Esophagus squamous epithelium (tissue), 5 donors: Measurements from ENCODE around the gene L3MBTL3. TPM values are rescaled to one million over a fixed set of nuclear protein-coding genes. Genes with fewer than 3 reads are reported as not detected.

Experiments
- DNase-seq: peaks from one replicate; lab custom pipeline; 2025; lab: John Stamatoyannopoulos, UW
- H3K27ac ChIP-seq, 4 donors: fragments of 200-600 bp; sonication (generic); one replicate each; pipeline ENCODE4 v1.5.1; 2016 to 2019; ENCODE audit warnings: mild to moderate bottlenecking in 1 of 4
- H3K27me3 ChIP-seq, 4 donors: fragments of 200-600 bp; sonication (generic); 1 replicate in 3 of 4; 2 replicates in 1 of 4; pipeline versions ENCODE4 v1.5.1 to v1.6.0; 2017 to 2021; ENCODE audit warnings: antibody characterized with exemption in 1 of 4
- H3K36me3 ChIP-seq, 3 donors: fragments of 200-600 bp; sonication (generic); one replicate each; pipeline ENCODE4 v1.5.1; 2016 to 2019
- H3K4me1 ChIP-seq, 3 donors: fragments of 200-600 bp; sonication (generic); one replicate each; pipeline ENCODE4 v1.5.1; 2017 to 2019
- H3K4me3 ChIP-seq, 4 donors: fragments of 200-600 bp; sonication (generic); 1 replicate in 3 of 4; 2 replicates in 1 of 4; pipeline ENCODE4 v1.5.1; 2016 to 2019; ENCODE audit warnings: mild to moderate bottlenecking in 2 of 4, moderate library complexity in 1 of 4
- H3K9me3 ChIP-seq, 3 donors: fragments of 200-600 bp; sonication (generic); one replicate each; pipeline ENCODE4 v1.5.1; 2016 to 2019
- POLR2A ChIP-seq, 4 donors: fragments of 450-650 bp; IDR thresholded peaks; one replicate each; pipeline ENCODE4 v1.6.1; 2017; ENCODE audit warnings: antibody characterized with exemption in 4 of 4, mild to moderate bottlenecking in 4 of 4, moderate library complexity in 3 of 4
- WGBS, 2 donors: methylation state at CpG; one replicate each; pipeline ENCODE4 v1.1.5; 2018; 5-methylcytosine and 5-hydroxymethylcytosine counted together
- intact Hi-C: fragments of 100-400 bp; cut with DNase I; formaldehyde crosslinking; loops from one replicate; pipeline ENCODE4 v1.15.0; 2022
- total RNA-seq, 4 donors: library from RNA; depleted of rRNA; stranded (reverse); fragments of >200 nt; gene quantifications; one replicate each; pipeline ENCODE4 v1.1.0, GENCODE V29; 2016
- TF ChIP-seq, protein P1 (sequence below), 6 experiments: fragments of 450-650 bp in 4 of 6; fragments of 200-600 bp in 2 of 6; sonication (generic) in 2 of 6; IDR thresholded peaks; one replicate each; pipeline ENCODE4 v1.5.1; 2016 to 2019; ENCODE audit warnings: antibody characterized with exemption in 6 of 6, mild to moderate bottlenecking in 4 of 6, moderate library complexity in 4 of 6
- donor health status: DM: yes; HTN: yes; CAD: no.

The L3MBTL3 gene
- total RNA-seq, 4 donors from 2014 or later, result 1.2 to 5.3 (median 3.3) TPM

GRCh38 chr6:130018744-130019325 lies 454 bp downstream of the L3MBTL3 start:
- H3K4me1 ChIP-seq, result peaks cover 0 to 7% (median 0%) of the 10 kb centered on the region in 3 donors
- intact Hi-C loops, result loop anchor here (10.0 kb wide), 1 partner anchor 424 kb away; no protein-coding TSS in a partner anchor
- no peaks in the 10 kb centered on the region for H3K27me3 ChIP-seq
- 1 to 4% methylated on average over 17 to 18 of the region's 54 CpGs for WGBS, 2 donors
- H3K9me3 ChIP-seq, result no peaks in the 10 kb centered on the region
- no peaks in the 10 kb centered on the region for H3K36me3 ChIP-seq
- TF ChIP-seq, protein P1, sequence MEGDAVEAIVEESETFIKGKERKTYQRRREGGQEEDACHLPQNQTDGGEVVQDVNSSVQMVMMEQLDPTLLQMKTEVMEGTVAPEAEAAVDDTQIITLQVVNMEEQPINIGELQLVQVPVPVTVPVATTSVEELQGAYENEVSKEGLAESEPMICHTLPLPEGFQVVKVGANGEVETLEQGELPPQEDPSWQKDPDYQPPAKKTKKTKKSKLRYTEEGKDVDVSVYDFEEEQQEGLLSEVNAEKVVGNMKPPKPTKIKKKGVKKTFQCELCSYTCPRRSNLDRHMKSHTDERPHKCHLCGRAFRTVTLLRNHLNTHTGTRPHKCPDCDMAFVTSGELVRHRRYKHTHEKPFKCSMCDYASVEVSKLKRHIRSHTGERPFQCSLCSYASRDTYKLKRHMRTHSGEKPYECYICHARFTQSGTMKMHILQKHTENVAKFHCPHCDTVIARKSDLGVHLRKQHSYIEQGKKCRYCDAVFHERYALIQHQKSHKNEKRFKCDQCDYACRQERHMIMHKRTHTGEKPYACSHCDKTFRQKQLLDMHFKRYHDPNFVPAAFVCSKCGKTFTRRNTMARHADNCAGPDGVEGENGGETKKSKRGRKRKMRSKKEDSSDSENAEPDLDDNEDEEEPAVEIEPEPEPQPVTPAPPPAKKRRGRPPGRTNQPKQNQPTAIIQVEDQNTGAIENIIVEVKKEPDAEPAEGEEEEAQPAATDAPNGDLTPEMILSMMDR (IDR thresholded peaks at IDR 0.05), result no peak
- TF ChIP-seq POLR2A (IDR thresholded peaks at IDR 0.05), result no peak
- peak overlapping the region; percentile 62 to 92 (median 87) for H3K4me3 ChIP-seq
- peak overlapping the region; percentile 71 to 89 (median 84) for H3K27ac ChIP-seq
- DNase-seq, result no peak

- Histone ChIP-seq H3K27me3 (no peaks in the 10 kb centered on the region), H3K36me3 (no peaks in the 10 kb centered on the region), H3K4me1 (peaks cover 0 to 7% (median 0%) of the 10 kb centered on the region in 3 donors), H3K27ac (peak overlapping the region; percentile 77 to 94 (median 85)), H3K4me3 (peak overlapping the region; percentile 62 to 92 (median 87)), H3K9me3 (no peaks in the 10 kb centered on the region)
- 0 to 1% methylated on average over 15 to 16 of the region's 116 CpGs for WGBS, 2 donors
- DNase-seq, result no peak
- TF ChIP-seq, protein P1 (IDR thresholded peaks at IDR 0.05), result no peak
- TF ChIP-seq POLR2A (IDR thresholded peaks at IDR 0.05), result no peak
- intact Hi-C loops, result loop anchor here (10.0 kb wide), 1 partner anchor 425 kb away; no protein-coding TSS in a partner anchor
These were observed 1.1 kb downstream of the L3MBTL3 start for GRCh38 chr6:130019326-130020072.

- Histone ChIP-seq H3K27me3 (no peaks in the 10 kb centered on the region), H3K4me3 (peak overlapping the region; percentile 62 to 92 (median 76)), H3K27ac (peak overlapping the region; percentile 77 to 94 (median 85)), H3K4me1 (peaks cover 0 to 7% (median 0%) of the 10 kb centered on the region in 3 donors), H3K36me3 (peaks cover 0 to 5% (median 0%) of the 10 kb centered on the region in 3 donors), H3K9me3 (no peaks in the 10 kb centered on the region)
- WGBS, 2 donors, result 0% methylated on average over 3 to 41 of the region's 84 CpGs
- no peak for DNase-seq
- intact Hi-C loops, result no loop called here
- TF ChIP-seq POLR2A (IDR thresholded peaks at IDR 0.05), result no peak
- TF ChIP-seq, protein P1 (IDR thresholded peaks at IDR 0.05), result no peak
These were observed 1.9 kb downstream of the L3MBTL3 start for GRCh38 chr6:130020073-130020906.

- no peak for TF ChIP-seq POLR2A (IDR thresholded peaks at IDR 0.05)
- TF ChIP-seq, protein P1 (IDR thresholded peaks at IDR 0.05), result peak; percentile 67 to 87 (median 78)
- intact Hi-C loops, result no loop called here
- peaks cover 0 to 7% (median 0%) of the 10 kb centered on the region in 3 donors for H3K4me1 ChIP-seq
- 8 to 9% methylated on average over 29 of the region's 29 CpGs for WGBS, 2 donors
- peak; percentile 10 for DNase-seq
- peak overlapping the region; percentile 62 to 92 (median 76) for H3K4me3 ChIP-seq
- no peaks in the 10 kb centered on the region for H3K9me3 ChIP-seq
- peak overlapping the region; percentile 77 to 94 (median 85) for H3K27ac ChIP-seq
- peaks cover 0 to 6% (median 0%) of the 10 kb centered on the region in 3 donors for H3K36me3 ChIP-seq
- H3K27me3 ChIP-seq, result no peaks in the 10 kb centered on the region
These were observed 2.7 kb downstream of the L3MBTL3 start for GRCh38 chr6:130020907-130021629.
